Fibroblast of lung (primary cell): ENCODE data around the gene ZMYM4. TPM values are rescaled to one million over a fixed set of nuclear protein-coding genes. Genes with fewer than 3 reads are reported as not detected.

Source experiments
- DNase-seq, 2 donors: peaks; one replicate each; pipeline versions ENCODE4 v3.0.0 to v3.0.0-alpha.2; 2010; ENCODE audit warnings: low read depth in 2 of 2
- H2AFZ ChIP-seq: 2 replicates; pipeline ENCODE4 v1.5.1; 2012; ENCODE audit warnings: low read length, control low read depth, inconsistent platforms
- H3K27ac ChIP-seq: 2 replicates; pipeline ENCODE4 v1.5.1; 2011; ENCODE audit warnings: low read length, control low read depth; ENCODE audit not compliant: insufficient read depth
- H3K27me3 ChIP-seq: 2 replicates; pipeline ENCODE4 v1.5.1; 2011; ENCODE audit warnings: mild to moderate bottlenecking, low read length; ENCODE audit not compliant: control insufficient read depth, insufficient read depth
- H3K36me3 ChIP-seq: 2 replicates; pipeline ENCODE4 v1.5.1; 2011; ENCODE audit warnings: low read length; ENCODE audit not compliant: control insufficient read depth, insufficient read depth
- H3K4me1 ChIP-seq: 2 replicates; pipeline ENCODE4 v1.5.1; 2011; ENCODE audit warnings: low read length; ENCODE audit not compliant: control insufficient read depth, insufficient read depth; ENCODE audit errors: extremely low read depth
- H3K4me2 ChIP-seq: 2 replicates; pipeline ENCODE4 v1.5.1; 2011; ENCODE audit warnings: low read length, control low read depth; ENCODE audit not compliant: insufficient read depth; ENCODE audit errors: extremely low read depth
- H3K4me3 ChIP-seq, 4 experiments: fragments of 200-600 bp in 1 of 4; sonication (generic) in 1 of 4; replicated peaks in 1 of 4; 2 replicates each; pipeline ENCODE4 v1.5.1; 2011 to 2016; ENCODE audit warnings: low read length in 4 of 4, low read depth in 3 of 4, mild to moderate bottlenecking in 3 of 4, control low read depth in 2 of 4, inconsistent platforms in 1 of 4, mixed read lengths in 1 of 4; ENCODE audit not compliant: insufficient read depth in 1 of 4; ENCODE audit errors: control extremely low read depth in 1 of 4
- H3K79me2 ChIP-seq: 2 replicates; pipeline ENCODE4 v1.5.1; 2012; ENCODE audit warnings: mild to moderate bottlenecking, low read length, inconsistent platforms; ENCODE audit not compliant: control insufficient read depth, insufficient read depth
- H3K9ac ChIP-seq: 2 replicates; pipeline ENCODE4 v1.5.1; 2011; ENCODE audit warnings: mild to moderate bottlenecking, low read length, control low read depth; ENCODE audit not compliant: insufficient read depth
- H3K9me3 ChIP-seq: 2 replicates; pipeline ENCODE4 v1.5.1; 2012; ENCODE audit warnings: low read depth, low read length; ENCODE audit not compliant: control insufficient read depth, insufficient read depth
- H4K20me1 ChIP-seq: 2 replicates; pipeline ENCODE4 v1.5.1; 2011; ENCODE audit warnings: low read length; ENCODE audit not compliant: control insufficient read depth, insufficient read depth; ENCODE audit errors: extremely low read depth
- CTCF ChIP-seq, 2 donors: IDR thresholded peaks in 1 of 2; conservative IDR thresholded peaks in 1 of 2; 1 replicate in 1 of 2; 2 replicates in 1 of 2; pipeline ENCODE4 v1.5.1; 2011 to 2012; ENCODE audit warnings: low read length in 2 of 2, control low read depth in 1 of 2, inconsistent platforms in 1 of 2, low read depth in 1 of 2, mild to moderate bottlenecking in 1 of 2
- EZH2 ChIP-seq: IDR thresholded peaks from 2 replicates; pipeline ENCODE4 v1.5.1; 2012; ENCODE audit warnings: low read length, control low read depth, mild to moderate bottlenecking; ENCODE audit errors: missing control alignments
- polyA plus RNA-seq, 2 donors: library from polyadenylated mRNA; depleted of rRNA in 1 of 2; stranded (reverse) in 1 of 2; unstranded in 1 of 2; fragments of >200 nt; gene quantifications; 2 replicates each; pipeline ENCODE4 v1.2.1, GENCODE V29; 2011 to 2012; ENCODE audit warnings: missing spikeins in 1 of 2
- total RNA-seq: library from RNA; depleted of rRNA; stranded (reverse); fragments of >200 nt; gene quantifications from 2 replicates; pipeline ENCODE4 v1.2.1, GENCODE V29; 2014

The ZMYM4 gene
- total and polyA plus RNA-seq, 2 donors (not counting 1 experiment from before 2014, with no cell fraction given) = 40.5 to 54.1 TPM

DNA sequence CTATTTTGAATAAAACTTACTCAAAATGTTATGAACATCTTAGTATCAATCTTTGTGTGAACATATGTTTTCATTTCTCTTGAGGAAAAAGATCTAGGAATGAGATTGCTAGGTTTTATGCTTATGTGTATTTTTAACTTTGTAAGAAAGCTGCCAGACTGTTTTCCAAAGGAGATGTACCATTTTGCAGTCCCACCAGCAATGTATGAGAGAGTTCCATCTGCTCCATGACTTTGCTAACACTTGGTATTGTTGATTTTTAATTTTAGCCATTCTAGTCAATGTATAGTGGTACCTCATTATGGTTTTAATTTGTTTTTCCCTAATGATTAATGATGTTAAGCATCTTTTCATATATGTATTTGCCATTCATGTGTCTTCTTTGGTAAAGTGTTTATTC lies 132.5 kb downstream of the ZMYM4 start:
- no peak for DNase-seq
- H3K4me1 ChIP-seq = no peaks in the 10 kb centered on the region
- no peak overlapping the region for H3K4me2 ChIP-seq
- no peaks in the 10 kb centered on the region for H3K9me3 ChIP-seq
- no peak overlapping the region for H3K9ac ChIP-seq
- no peak overlapping the region for H3K4me3 ChIP-seq
- H3K36me3 ChIP-seq = peaks cover 5% of the 10 kb centered on the region
- no peaks in the 10 kb centered on the region for H3K27me3 ChIP-seq
- no peaks in the 10 kb centered on the region for H4K20me1 ChIP-seq
- no peaks in the 10 kb centered on the region for H3K79me2 ChIP-seq
- TF ChIP-seq EZH2 = no peak
- no peak for TF ChIP-seq CTCF (conservative IDR thresholded peaks at IDR 0.05 in 1 of 2, IDR thresholded peaks at IDR 0.05 in 1 of 2; ENCODE audit: low read depth in 1 of 2, low read length in 2 of 2)
- H2AFZ ChIP-seq = no peak overlapping the region
- H3K27ac ChIP-seq = no peak overlapping the region

- Histone ChIP-seq H3K36me3 (peaks cover 3% of the 10 kb centered on the region), H2AFZ (no peak overlapping the region), H4K20me1 (no peaks in the 10 kb centered on the region), H3K9ac (no peak overlapping the region), H3K27ac (no peak overlapping the region), H3K27me3 (no peaks in the 10 kb centered on the region), H3K79me2 (no peaks in the 10 kb centered on the region), H3K4me1 (no peaks in the 10 kb centered on the region), H3K9me3 (no peaks in the 10 kb centered on the region), H3K4me3 (no peak overlapping the region), H3K4me2 (no peak overlapping the region)
- TF ChIP-seq CTCF (conservative IDR thresholded peaks at IDR 0.05 in 1 of 2, IDR thresholded peaks at IDR 0.05 in 1 of 2; ENCODE audit: low read depth in 1 of 2, low read length in 2 of 2) (no peak), EZH2 (no peak)
- DNase-seq = no peak
Measured at GRCh38 chr1:35406103-35406502, 137.6 kb downstream of the ZMYM4 start.

- Histone ChIP-seq H2AFZ (no peak overlapping the region), H3K36me3 (peaks cover 3% of the 10 kb centered on the region), H3K4me1 (no peaks in the 10 kb centered on the region), H3K4me3 (no peak overlapping the region), H3K9me3 (no peaks in the 10 kb centered on the region), H3K27ac (no peak overlapping the region), H3K4me2 (no peak overlapping the region), H3K27me3 (no peaks in the 10 kb centered on the region), H3K9ac (no peak overlapping the region), H3K79me2 (no peaks in the 10 kb centered on the region), H4K20me1 (no peaks in the 10 kb centered on the region)
- no peak for TF ChIP-seq EZH2
- TF ChIP-seq CTCF (conservative IDR thresholded peaks at IDR 0.05 in 1 of 2, IDR thresholded peaks at IDR 0.05 in 1 of 2; ENCODE audit: low read depth in 1 of 2, low read length in 2 of 2) = no peak
- no peak for DNase-seq
Measured at GRCh38 chr1:35407743-35408142, 139.2 kb downstream of the ZMYM4 start.
